Mucosa of rectum (tissue), 2 donors: ENCODE results near the gene PIAS1.

ENCODE experiments used
- H3K27ac ChIP-seq, 2 donors: one replicate each; pipeline ENCODE4 v1.7.0; 2013; ENCODE audit warnings: inconsistent platforms in 2 of 2, low read depth in 2 of 2, low read length in 2 of 2
- H3K27me3 ChIP-seq, 2 donors: one replicate each; pipeline ENCODE4 v1.7.0; 2013; ENCODE audit warnings: low read length in 2 of 2; ENCODE audit not compliant: control insufficient read depth in 2 of 2, insufficient read depth in 2 of 2
- H3K36me3 ChIP-seq, 2 donors: one replicate each; pipeline ENCODE4 v1.7.0; 2013; ENCODE audit warnings: low read length in 2 of 2; ENCODE audit not compliant: control insufficient read depth in 2 of 2, insufficient read depth in 2 of 2
- H3K4me1 ChIP-seq, 2 donors: one replicate each; pipeline ENCODE4 v1.7.0; 2013; ENCODE audit warnings: low read length in 2 of 2, mild to moderate bottlenecking in 1 of 2; ENCODE audit not compliant: control insufficient read depth in 2 of 2, insufficient read depth in 2 of 2
- H3K4me3 ChIP-seq, 2 donors: one replicate each; pipeline ENCODE4 v1.7.0; 2013; ENCODE audit warnings: low read length in 2 of 2
- H3K9ac ChIP-seq, 2 donors: one replicate each; pipeline ENCODE4 v1.7.0; 2013; ENCODE audit warnings: low read length in 2 of 2, low read depth in 1 of 2, mild to moderate bottlenecking in 1 of 2
- H3K9me3 ChIP-seq, 2 donors: one replicate each; pipeline ENCODE4 v1.7.0; 2013; ENCODE audit warnings: low read length in 2 of 2; ENCODE audit not compliant: control insufficient read depth in 2 of 2
- donor health status: healthy.
- donor health status: Normal muscosa, but diverticular disease.

Gene PIAS1

DNA sequence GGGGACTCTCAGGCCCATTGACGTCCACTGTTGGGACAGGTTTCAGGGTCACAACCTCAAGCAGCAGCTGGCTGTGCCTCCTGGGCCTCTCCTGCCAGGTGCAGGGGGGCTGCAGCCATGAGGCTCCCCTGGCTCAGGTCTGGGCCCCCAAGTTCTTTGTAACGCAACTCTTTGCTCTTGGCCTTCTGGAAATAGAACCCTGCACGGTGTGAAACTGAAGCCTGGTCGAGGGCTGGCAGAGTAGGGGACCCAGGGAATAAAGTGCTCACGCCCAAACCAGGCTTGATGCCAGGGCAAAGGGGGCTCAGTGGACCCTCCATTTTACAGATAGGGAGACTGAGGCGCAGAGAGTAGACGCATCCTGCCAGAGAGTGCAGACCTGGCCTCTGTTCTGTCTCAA lies 150.2 kb downstream of the PIAS1 start:
- H3K36me3 ChIP-seq: no peaks in the 10 kb centered on the region
- no peaks in the 10 kb centered on the region for H3K27me3 ChIP-seq
- no peaks in the 10 kb centered on the region for H3K9me3 ChIP-seq
- peak overlapping the region; percentile 97 to 98 for H3K27ac ChIP-seq
- H3K4me1 ChIP-seq: peaks cover 22 to 39% of the 10 kb centered on the region in 2 donors
- H3K4me3 ChIP-seq: peak overlapping the region; percentile 76 to 86
- peak overlapping the region; percentile 48 to 82 for H3K9ac ChIP-seq

DNA sequence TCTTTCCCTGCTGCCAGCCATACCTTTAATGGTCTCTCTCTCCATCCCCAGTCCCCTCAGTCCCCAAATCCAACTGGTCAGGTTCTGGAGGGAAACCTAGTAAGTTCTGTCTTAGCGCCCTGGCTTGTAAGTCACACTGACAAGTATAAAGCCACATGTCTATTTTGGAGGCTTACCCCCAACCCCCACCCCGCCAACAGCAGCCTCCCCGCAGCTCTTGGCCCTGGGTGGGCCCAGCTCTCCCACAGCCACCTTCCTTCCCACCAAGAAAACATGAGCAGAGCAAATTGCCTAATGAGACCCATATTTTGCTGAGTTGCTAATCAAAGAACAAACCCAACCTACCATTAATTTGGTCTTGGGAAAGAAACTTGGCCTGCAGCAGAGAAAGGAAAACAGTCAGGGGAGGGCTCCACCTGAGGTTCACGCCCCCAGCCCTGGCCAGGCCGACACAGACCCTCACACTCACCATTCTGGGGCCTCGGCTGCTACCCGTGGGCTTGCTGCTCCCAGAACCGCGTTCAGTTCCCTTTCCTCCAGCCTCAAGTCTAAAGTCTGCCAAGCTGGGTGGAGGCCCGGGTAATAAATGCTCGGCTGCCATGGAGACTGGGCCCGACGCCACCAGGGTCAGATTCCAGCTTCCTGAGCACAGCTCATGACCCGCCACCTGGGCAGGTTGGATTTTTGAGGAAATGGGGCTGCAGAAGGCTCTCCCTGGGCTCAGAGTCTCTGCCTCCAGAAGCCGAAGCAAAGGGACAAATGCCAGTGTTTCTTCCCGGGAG lies 150.9 kb downstream of the PIAS1 start, which contains the start of gene CALML4:
Gene CALML4, minus strand, starts transcription at position 557 of the 782 bp plus-strand sequence. Its CDS starts 85 bp downstream, at position 472.
- Histone ChIP-seq H3K36me3 (no peaks in the 10 kb centered on the region), H3K27me3 (no peaks in the 10 kb centered on the region), H3K4me1 (peaks cover 22 to 39% of the 10 kb centered on the region in 2 donors), H3K27ac (peak within 1 kb of the TSS; percentile 97 to 98), H3K4me3 (peak within 1 kb of the TSS; percentile 76 to 86), H3K9ac (peak within 1 kb of the TSS; percentile 82 to 92), H3K9me3 (no peaks in the 10 kb centered on the region)

DNA sequence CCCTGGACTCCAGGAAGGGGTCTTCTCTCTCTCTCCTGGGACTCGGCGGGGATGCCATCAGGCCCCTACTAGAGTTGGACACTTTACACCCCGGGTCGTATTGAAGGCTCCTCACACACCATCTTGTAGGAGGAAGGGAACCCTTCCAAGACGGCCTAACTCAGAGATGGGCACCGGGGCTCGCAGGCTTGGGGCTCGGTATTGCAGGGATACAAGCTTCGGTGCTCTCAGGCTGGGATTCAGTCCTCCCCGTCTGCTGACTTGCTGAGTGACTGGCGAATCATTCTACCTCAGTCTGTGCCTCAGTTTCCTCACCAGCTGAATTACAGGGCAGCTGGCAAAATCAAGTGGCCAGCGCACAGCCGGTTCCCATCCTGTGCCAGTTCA lies 151.4 kb downstream of the PIAS1 start:
- Histone ChIP-seq H3K4me1 (peaks cover 22 to 38% of the 10 kb centered on the region in 2 donors), H3K4me3 (peak overlapping the region; percentile 76 to 86)

DNA sequence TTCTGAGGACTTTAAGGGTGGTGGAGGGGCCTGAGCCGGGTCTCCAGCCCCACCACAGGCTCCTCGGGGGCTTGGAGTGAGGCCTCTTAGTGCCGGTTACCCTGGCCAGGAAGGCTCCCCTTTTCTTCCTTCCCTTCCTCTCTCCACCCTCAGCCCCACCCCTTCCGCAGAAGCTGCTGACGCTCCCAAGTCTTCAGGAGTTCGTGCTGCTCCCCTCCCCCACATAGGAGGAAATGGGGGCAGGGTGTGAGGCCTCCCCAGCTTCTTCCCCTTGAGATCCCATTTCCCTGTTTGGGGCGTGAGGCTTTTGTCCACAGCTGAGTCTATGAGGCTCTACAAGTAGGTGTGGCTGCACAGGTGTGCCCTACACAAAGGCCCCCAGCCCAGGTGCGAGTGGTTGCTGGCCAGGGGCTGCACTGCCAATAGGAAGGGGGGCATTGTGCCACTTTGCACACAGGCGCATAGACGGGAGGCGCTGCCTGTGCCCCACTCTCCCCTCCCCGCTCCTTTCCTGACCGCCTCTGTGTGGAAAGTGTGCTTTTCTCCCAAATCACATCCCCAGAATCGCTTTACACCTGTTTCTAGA lies 151.9 kb downstream of the PIAS1 start:
- Histone ChIP-seq H3K9ac (peak overlapping the region; percentile 82 to 92), H3K27me3 (no peaks in the 10 kb centered on the region), H3K9me3 (no peaks in the 10 kb centered on the region), H3K27ac (peak overlapping the region; percentile 97 to 98), H3K4me3 (peak overlapping the region; percentile 76 to 86), H3K36me3 (peaks cover 0 to under 1% of the 10 kb centered on the region in 2 donors), H3K4me1 (peaks cover 18 to 35% of the 10 kb centered on the region in 2 donors)

More for the DNA sequence above, 151.4 kb downstream of the PIAS1 start:
- no peaks in the 10 kb centered on the region for H3K9me3 ChIP-seq
- H3K9ac ChIP-seq: peak overlapping the region; percentile 82 to 92
- H3K27ac ChIP-seq: peak overlapping the region; percentile 97 to 98
- H3K36me3 ChIP-seq: no peaks in the 10 kb centered on the region
- no peaks in the 10 kb centered on the region for H3K27me3 ChIP-seq

DNA sequence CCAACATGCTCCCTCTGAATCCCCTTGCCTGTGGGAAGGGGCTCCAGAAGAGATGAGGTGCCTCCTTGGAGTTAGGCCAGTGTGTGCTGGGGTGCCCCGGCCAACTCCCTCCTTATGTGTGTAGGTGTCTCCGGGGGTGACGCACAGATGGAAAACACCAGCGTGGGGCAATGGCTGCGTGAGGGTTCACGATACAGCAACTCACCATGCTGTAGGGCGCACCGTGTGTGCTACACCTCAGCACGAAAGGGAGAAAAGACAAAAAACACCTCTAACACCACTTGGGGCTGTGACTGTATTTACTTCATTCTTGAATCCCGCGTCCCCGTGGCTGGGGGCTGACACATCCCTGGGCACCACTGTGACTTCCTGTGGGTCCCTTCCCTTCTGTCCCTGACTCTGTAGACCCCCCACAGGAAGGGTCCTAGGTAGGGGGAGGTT lies 152.6 kb downstream of the PIAS1 start:
- Histone ChIP-seq H3K9me3 (no peaks in the 10 kb centered on the region), H3K36me3 (peaks cover 0 to 6% of the 10 kb centered on the region in 2 donors), H3K4me1 (peaks cover 16 to 29% of the 10 kb centered on the region in 2 donors), H3K9ac (peak overlapping the region in 1 of 2 donors; percentile 82), H3K4me3 (no peak overlapping the region), H3K27me3 (no peaks in the 10 kb centered on the region), H3K27ac (peak overlapping the region; percentile 97 to 98)

DNA sequence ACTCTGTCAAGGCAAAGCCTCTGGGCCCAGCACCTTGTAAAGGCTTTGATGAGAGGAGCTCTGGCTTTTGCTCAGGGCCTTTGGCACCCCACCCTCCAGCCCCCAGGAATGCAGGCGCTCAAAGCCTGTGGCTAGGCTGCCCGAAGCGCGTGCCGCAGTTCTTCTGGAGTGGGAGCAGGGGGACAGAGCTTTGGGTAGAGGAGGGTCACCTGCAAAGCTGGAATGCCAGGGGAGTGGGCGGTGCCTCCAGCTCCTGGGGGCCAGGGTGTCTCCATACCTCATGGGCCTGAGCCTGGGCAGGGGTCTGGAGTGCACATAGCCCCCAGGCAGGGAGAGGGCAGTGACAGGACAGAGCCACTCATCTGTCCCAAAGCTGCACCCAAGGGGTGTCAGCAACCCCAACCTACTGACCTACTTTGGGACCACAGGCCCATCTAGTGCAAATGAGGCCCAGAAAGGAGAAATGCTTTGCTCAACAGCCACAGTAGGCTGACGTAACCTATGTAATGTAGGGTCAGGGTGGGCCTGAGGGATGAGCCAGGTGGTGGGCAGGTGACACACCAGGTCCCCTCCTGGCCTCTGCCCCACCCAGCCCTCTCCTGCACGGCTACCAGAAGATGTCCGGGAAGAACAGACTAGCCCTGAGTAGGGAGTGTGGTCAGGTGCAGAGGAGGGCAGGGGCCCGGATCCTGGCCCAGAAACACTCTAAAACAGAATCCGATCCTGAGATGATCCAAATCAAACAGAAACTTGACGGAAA lies 153.2 kb downstream of the PIAS1 start:
- Histone ChIP-seq H3K9me3 (no peaks in the 10 kb centered on the region), H3K27ac (peak overlapping the region; percentile 97 to 98), H3K4me1 (peaks cover 13 to 24% of the 10 kb centered on the region in 2 donors), H3K4me3 (no peak overlapping the region), H3K9ac (no peak overlapping the region), H3K27me3 (no peaks in the 10 kb centered on the region), H3K36me3 (peaks cover 0 to 6% of the 10 kb centered on the region in 2 donors)

DNA sequence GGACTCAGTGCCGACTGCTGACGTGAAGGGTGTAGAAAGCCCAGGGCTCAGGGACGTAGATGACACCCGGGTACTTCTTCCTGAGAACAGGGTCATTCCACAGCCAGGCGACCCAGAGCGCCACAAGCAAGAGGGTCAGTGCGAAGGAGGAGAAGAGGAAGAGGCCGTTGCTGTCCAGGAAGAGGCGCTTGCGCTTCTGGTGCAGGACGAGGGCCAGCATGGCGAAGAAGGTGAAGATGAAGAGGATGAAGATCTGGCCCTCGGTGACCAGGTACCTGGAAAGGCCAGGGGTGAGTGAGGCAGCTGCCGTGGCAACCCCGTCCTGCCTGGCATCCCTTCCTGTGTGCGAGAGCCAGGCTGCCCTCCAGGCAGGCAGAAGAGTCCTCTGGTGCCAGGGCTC lies 154.0 kb downstream of the PIAS1 start:
- Histone ChIP-seq H3K4me3 (no peak overlapping the region), H3K9ac (no peak overlapping the region), H3K27ac (no peak overlapping the region), H3K9me3 (no peaks in the 10 kb centered on the region), H3K36me3 (peaks cover 0 to 6% of the 10 kb centered on the region in 2 donors), H3K27me3 (no peaks in the 10 kb centered on the region), H3K4me1 (peaks cover 12 to 23% of the 10 kb centered on the region in 2 donors)

DNA sequence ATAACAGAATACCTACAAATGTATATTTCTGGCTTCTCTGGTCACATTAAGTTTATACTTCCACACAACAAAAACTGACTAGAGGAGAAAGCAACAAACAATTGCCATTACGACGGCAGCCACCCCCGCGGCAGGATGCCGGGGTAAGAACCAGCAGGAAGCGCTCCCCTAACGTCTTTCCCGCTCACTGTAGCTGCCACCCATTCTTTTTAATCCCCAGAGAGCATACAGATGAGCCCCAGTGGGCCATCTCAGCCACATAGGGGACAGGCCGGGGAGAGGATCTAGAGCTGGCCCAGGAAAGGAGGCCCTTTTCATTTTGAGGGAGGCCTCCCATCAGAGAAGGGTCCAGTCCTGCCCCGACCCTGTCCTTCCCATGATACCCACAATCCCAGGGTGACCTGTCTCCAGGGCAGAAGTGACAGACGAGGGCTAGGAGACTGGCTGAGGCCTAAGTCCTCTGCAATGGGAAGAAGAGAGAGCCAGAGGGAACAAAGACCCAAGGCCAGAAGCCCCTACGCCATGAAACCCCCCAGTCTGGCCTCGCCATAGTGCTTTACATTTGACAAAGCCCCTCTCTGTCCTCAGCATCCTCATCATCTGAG lies 154.6 kb downstream of the PIAS1 start:
- Histone ChIP-seq H3K9me3 (no peaks in the 10 kb centered on the region), H3K27me3 (no peaks in the 10 kb centered on the region), H3K4me1 (peaks cover 12 to 19% of the 10 kb centered on the region in 2 donors), H3K4me3 (peak overlapping the region in 1 of 2 donors; percentile 13), H3K27ac (no peak overlapping the region), H3K36me3 (peaks cover 0 to 6% of the 10 kb centered on the region in 2 donors), H3K9ac (peak overlapping the region in 1 of 2 donors; percentile 32)

DNA sequence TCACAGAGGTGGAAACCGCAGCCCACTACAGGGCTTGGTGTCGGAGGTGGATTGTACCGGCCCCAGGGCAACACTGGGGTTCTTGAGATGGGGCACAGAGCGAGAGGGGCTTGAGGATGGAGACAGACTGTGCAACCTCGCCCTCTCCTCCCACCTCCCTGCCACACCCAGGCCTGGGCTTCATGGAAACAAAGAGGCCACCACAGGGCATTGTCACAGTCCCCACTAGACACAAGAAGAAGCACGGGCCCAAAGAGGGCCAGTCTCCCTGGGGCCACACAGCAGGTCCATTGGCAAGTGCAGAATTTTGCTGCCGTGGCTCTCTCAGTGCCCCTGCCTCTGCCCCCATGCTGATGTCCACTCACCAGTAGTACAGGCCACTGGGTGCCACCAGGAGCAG lies 155.2 kb downstream of the PIAS1 start:
- Histone ChIP-seq H3K27me3 (no peaks in the 10 kb centered on the region), H3K27ac (peak overlapping the region in 1 of 2 donors; percentile 15), H3K4me1 (peaks cover 12 to 19% of the 10 kb centered on the region in 2 donors), H3K36me3 (peaks cover 0 to 8% of the 10 kb centered on the region in 2 donors), H3K9ac (peak overlapping the region in 1 of 2 donors; percentile 32), H3K4me3 (no peak overlapping the region), H3K9me3 (no peaks in the 10 kb centered on the region)
